Measurements from ENCODE around the gene SIRT5.

The SIRT5 gene

DNA sequence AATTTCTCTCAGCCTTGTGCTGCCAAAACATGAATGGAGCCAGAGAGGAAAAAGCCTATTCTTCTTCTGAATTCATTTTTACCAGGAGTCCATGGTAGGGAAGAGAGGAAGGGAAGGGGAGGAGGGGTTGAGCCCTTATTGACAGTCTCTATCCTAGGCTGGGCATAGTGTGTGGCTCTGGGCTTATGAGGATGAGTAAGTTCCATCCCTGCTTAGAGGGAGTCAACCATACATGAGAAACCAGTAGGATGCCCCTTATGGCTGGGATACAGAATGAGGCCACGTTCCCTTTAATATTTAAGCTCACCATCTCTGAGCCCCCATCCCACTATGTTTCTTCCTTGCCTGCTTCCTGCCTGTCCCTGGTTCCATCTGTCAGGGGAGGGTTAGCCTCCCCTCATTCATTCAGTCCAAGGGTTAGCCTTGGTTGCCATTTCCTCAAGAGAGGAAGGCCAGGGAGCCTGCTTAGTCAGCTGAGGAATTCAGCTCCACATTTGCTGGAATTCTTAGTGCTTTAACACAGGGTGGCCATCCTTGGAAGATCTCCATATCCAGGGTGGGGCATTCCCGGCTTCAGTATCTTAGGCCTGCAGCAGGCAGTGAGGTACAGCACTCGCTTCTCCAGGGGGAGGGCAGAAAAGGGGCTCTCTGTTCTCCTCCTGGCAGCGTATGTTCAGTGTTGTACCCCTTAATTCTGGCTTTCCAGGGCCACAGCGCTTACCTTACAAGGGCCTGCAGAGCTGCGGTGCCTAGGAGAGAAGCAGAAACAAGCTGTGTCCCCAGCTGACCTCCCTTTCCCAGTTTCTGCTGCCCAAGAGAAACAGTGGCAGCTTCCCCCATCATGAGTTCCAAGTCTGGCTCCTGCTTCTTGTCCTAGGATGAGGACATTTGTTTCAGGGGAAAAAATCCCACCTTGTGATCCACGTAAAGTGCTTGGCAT is 12.5 kb downstream of the SIRT5 start:
- no peak for DNase-seq (ENCODE audit: low spot score)

DNA sequence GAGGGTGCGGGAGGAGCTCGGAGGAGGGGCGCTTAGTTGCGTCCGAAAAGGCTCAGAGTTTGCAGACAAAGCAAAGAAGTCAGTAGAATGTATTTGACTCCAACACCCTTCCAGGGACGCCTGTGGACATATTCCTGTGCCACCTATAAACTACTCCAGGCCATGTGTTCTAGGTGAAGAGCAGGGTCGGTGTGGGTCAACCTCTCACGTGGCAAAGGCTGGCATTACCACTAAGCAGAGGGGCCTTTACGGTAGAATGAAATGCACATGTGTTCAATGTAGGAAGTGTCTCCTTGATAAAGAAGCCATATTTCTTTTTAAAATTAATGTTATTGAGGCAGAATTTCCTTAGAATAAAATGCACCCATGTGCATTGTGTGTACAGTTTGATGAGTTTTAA is 15.4 kb downstream of the SIRT5 start:
- DNase-seq (ENCODE audit: low spot score) = no peak

DNA sequence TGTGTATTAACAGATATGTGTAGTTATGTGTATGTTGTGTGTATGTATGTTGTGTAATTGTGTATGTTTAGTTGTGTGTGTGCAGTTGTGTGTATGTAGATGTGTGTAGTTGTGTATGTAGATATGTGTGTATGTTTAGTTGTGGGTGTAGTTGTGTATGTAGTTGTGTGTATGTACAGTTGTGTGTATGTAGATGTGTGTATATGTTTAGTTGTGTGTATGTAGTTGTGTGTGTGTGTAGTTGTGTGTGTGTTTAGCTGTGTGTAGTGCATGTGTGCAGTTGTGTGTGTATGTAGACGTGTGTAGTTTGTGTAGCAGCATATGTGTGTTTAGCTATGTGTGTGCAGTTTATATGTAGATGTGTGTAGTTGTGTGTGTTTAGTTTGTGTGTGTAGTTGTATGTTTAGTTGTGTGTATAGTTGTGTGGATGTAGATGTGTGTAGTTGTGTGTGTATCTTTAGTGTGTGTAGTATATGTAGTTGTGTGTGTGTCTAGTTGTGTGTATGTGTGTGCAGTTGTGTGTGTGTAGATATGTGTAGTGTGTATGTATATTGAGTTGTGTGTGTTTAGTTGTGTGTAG is 16.3 kb downstream of the SIRT5 start:
- no peak for DNase-seq (ENCODE audit: low spot score)

DNA sequence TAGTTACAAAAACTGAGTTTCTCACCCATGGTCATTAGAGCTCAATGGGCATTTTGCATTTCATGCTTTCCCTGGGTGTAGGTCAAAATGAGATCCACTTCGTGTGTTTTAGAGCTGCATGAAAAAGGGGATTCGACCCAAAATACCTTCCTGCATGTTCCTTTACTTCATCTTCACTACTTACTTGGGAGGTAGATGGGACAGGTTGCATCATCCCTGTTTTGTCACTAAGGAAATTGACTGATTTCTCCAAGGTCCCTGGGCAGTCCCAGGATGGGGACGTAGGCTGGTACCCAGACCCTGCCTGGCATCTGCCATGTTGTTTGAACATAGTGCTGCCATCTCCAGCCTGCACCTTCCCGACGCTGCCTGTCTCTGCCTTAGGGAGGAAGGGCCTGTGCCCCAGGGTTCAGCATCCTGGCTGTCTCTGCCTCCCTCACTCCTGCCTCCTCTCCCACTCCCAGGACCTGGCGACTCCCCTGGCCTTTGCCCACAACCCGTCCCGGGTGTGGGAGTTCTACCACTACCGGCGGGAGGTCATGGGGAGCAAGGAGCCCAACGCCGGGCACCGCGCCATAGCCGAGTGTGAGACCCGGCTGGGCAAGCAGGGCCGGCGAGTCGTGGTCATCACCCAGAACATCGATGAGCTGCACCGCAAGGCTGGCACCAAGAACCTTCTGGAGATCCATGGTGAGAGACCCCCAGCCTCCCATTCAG is 17.0 kb downstream of the SIRT5 start:
- no peak for DNase-seq (ENCODE audit: low spot score)

DNA sequence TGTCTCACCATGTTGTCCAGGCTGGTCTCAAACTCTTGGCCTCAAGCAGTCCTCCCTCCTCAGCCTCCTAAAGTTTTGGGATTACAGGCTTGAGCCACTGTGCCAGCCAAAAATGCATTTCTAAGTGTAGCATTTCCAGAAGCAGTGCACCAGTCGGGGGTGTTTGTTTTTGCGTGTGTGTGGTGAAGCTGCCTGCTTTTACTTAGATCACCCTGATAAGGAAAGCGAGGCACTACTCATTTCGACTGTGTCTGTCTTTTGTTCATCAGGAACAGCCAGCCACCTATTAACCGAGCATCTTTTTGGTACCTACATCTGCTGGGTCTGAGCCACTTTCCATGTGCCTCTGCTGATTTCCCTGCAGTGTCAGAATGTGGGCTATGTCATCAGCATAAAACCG is 18.7 kb downstream of the SIRT5 start:
- peak; percentile 74 for DNase-seq (ENCODE audit: low spot score)

DNA sequence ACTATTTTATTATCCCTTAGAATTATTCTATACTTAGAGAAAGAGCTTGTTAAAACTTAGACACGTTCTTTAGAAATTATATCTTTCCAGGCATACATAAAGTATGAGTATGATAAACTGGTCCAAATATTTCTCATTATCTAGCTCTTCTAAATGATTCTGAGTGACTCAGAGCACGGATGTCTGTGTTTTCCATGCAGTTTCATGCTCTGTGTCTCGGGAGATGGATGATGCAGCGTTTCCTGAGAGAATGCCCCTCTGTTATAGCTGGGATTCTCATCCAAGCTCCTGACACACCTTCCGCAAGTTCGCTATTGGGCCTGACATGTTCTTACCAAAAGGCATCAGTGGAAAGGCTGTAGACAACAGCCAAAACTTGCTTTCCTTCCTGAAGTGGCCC is 19.3 kb downstream of the SIRT5 start:
- no peak for DNase-seq (ENCODE audit: low spot score)

DNA sequence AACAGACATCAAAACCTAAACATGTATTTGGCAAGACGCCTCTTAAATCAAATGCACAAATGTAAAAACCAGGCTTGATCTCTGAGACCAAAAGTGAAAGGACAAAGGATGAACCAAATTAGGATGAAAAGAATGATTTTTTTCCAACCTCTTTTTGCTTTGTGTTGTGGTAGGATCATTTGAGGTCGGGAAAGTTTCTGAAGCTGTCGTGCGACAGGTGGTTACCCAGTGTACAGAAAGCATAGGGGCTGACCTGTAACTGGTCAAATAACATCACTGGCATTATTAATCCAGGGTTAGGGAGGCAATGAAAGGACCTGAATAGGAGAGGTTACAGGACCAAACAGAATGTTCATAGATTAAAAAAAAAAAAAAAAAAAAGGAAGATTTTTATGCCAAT is 22.7 kb downstream of the SIRT5 start:
- DNase-seq (ENCODE audit: low spot score) = no peak

DNA sequence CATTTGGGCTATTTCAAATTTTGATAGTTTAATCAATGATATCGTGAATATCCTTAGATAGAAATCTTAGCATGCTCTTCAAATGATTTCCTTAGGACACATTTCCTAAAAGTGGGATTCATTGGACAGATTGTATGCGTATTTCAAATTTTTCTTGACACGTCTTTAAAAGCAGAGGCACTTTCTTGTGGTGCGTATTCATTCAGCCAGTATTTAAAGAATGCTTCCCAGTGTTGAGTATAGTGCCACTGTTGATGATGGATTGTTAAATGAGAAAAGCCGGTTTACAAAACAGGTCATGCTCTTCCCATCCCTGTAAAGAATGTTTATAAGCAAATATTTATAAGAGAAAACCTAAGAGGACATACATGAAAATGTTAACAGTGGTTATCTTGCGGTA is 25.6 kb downstream of the SIRT5 start:
- no peak for DNase-seq (ENCODE audit: low spot score)

DNA sequence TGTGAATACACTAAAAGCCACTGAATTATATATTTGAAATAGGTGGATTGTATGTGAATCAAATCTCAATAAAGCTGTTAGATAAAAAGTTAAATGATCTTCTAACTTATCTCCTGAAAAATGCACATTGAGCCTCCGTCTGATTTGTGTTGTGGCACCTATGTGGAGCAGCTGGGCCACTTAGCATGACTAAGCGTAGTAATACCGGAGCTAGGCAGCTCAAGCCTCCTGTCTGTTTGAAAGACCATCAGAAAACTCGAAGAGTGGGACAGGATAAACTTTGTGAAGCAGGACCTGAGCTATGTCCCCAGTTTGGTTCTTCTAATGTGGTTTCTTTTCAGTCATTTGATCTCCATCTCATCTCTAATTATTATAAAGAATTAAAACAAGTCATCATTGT is 29.7 kb downstream of the SIRT5 start:
- DNase-seq (ENCODE audit: low spot score) = no peak

DNA sequence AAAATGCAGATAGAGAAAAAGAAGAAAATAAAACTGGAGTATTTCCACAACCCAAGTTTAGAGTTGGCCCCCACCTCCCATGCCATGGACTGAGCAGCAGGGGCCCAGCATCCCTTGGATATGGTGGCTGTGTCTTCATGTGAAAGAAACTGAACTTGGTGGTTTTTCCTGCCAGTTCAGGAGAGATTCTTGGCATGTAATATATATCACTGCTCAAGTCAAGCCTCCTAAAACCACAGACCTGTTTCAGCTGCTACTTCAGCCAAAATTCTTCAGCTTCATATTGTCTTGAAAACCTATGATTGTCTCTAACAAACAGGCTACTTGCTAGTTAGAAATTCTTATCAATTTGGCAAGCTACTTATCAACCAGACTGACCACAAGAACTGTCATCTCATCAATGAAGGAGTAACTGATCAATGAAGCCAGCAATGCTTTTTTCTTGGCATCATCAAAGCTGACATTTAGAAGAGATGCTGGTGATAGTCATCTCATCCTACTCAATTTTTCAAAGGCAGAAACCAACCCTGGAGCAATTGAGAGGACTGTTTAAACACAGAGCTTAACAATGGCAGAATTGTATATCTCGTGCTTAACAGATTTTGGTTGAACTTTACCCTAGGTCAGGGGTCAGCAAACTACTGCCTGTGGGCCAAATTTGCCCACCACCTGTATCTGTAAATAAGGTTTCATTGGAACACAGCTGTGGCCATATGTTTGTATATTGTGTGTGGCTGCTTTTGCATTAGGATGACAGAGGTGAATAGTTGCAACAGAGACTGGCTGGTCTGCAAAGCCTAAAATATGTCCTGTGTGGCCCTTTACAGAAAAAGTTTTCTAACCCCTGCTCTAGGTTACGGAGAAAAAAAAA is 30.4 kb downstream of the SIRT5 start:
- no peak for DNase-seq (ENCODE audit: low spot score)

DNA sequence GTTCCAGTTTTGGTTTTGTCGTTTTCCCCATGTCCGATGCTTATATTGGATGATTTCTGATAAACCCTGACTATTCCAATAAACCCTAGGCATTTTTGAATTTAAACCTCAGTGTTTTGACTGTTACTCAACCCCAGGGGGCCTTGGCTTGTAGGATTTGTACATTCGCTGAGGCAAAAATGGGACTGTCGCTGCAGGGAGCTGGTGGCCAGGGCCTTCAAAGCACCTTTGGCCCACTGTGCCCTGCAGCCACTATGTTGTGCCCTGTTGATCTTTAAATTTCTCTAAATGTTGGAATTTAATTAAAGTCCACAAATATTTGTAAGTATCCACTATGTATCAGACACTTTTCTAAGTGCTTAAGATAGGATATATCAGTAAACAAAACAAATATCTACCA is 31.2 kb downstream of the SIRT5 start:
- no peak for DNase-seq (ENCODE audit: low spot score)

DNA sequence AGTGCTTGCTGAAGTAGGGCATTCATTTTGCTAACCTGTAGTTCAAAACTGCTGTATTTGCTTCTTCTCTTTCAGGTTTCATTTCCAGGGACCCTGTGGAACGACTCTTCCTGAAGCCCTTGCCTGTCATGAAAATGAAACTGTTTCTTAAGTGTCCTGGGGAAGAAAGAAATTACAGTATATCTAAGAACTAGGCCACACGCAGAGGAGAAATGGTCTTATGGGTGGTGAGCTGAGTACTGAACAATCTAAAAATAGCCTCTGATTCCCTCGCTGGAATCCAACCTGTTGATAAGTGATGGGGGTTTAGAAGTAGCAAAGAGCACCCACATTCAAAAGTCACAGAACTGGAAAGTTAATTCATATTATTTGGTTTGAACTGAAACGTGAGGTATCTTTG is 37.3 kb downstream of the SIRT5 start:
- DNase-seq (ENCODE audit: low spot score) = no peak

DNA sequence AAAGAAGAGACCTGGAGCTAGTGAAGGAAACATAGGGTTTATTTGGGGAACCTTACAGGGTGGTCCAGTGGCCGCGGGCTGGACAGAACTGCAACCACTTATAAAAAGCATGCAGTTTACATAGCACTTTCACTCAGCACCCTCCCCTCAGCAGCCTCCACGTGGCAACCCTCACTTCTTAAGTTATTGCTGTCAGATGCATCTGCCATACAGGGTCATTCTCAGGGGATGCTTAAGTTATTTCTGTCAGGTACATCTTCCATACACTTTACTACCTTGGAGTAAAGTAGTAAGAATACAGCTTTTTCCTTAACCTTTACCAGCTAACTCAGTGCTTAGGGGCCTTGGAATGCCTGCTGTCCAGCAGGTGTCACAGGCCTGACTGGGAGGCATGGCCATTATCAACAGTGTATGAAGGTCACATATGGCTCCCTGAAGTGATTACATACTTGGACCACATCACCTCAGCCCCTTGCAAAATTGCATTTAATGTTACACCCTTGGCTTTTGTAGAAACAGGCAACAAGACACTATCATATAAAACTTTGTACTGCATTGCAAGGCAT is 38.7 kb downstream of the SIRT5 start:
- DNase-seq (ENCODE audit: low spot score) = no peak

DNA sequence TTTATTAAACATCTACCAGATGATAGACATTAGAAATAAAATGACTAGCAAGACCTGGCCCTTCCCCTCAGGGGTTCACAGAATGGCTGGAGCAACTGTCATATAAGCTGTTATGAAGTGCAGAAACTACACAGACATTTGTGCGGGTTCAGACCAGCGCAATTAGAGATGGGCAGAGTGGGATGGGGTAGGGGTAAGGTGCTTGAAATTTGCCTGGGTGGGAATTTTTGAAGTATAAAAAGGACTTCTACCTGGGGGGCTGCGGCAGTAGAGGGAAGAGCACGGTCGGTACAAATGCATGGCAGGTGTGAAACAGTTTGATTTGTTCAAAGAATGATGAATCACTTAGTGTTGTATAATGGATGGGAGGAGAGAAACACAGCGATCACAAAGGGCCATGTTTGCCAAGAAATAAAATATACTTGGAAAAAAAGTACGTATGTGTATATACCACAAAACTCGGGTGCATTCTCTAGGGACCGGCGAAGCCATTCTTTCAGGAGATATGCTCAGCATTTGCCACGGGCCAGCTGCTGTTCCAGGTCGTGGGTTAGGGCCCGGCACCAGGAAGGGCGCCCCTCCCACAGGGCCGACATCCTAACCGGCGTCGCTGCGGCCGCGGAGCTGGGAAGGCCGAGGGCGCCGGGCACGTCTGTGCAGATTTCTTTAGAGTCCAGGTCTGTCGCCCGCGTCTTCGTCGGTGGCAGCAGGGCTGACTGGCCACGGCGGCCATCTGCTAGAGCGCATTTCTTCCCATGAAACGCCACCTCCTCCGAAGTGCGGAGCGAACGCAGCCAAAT is 39.9 kb downstream of the SIRT5 start:
- DNase-seq (ENCODE audit: low spot score) = peak; percentile 70

DNA sequence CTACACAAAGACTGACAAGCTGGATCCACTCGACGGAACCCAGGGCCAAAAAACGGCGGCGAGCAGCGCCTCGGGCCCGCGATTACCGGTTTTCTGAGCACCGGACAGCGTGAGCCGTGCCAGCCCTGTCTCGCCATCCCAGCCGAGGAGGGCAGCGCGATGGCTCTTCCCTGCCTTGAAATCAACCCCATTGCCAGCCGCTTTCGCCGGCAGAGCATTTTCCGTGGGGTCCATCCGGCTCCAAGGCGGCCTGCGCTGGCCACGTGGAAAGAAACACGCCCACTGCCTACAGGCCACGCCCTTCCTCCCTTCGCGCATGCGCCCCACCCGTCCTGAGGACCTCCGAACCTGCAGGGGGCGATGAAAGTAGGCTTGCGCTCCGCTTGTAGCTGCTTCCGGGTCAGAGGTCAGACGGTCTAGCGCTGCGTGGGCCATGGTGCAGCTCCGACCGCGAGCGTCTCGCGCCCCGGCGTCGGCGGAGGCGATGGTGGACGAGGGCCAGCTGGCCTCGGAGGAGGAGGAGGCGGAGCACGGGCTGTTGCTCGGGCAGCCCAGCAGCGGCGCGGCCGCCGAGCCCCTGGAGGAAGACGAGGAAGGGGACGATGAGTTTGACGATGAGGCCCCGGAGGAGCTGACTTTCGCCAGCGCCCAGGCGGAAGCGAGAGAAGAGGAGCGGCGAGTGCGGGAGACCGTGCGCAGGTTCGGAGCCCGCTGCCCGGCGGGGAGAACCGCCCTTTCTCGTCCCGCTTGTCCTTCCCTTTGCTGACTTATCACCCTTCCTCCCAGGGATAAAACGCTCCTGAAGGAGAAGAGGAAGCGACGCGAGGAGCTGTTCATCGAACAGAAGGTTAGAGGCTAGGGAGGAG is 40.8 kb downstream of the SIRT5 start, which contains the start of gene NOL7:
Gene NOL7 (plus strand): TSS at position 410 of the 866 bp plus-strand sequence. CDS start 24 bp downstream, at position 434.
- DNase-seq (ENCODE audit: low spot score) = peak; percentile 98

DNA sequence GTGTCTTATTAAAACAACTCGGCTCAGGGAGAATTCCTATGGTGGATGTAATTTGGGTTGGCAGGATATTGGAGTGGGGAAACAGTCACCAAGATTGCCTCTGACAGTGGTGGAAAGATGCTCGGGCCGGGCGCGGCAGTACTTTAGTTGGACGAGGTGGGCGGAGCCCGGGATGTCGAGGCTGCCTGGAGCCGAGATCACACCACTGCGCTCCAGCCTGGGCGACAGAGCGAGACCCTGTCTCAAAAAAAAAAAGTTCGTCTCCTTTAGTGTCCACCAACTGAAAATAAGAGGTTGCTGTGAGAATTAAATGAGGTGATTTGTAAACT is 41.4 kb downstream of the SIRT5 start:
- no peak for DNase-seq (ENCODE audit: low spot score)

DNA sequence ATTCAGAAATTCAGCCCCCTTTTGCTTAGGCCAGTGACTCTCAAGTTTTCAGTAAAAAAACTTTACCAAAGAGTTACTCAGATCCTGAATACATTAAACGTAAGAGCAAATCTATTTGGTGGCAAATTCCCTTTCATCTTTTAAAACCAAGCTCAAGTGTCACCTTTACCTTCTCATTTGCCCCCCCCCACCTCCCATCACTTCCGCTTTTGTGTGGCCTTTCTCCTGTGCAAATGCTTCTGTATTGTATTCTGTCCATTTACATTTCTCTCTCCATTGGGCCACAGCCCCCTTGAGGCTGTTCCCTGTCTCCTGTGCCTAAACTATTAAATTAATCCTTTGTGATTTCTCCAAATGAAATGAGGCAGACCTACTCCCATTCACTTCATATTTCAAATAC is 42.7 kb downstream of the SIRT5 start:
- DNase-seq (ENCODE audit: low spot score) = no peak

DNA sequence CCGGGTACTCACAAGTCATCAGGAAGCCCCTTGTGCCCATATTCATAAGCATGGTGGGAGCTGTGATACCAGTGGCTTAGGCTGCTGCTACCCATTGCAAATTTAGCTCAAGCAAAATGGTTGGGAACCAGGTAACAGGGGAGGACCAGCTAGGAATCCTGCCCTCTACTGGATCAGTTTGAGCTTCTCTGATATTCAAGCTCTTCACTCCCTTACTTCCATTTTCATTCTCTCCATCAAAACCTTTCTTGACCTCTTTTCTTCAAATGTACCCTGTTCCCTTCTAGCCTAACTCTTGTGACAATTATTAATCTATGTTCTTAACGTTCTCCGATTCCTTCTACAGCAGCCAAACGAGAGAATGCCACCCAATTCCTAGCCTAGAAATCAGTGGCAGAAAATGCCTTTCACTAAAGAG is 50.5 kb downstream of the SIRT5 start:
- DNase-seq (ENCODE audit: low spot score) = peak; percentile 14

DNA sequence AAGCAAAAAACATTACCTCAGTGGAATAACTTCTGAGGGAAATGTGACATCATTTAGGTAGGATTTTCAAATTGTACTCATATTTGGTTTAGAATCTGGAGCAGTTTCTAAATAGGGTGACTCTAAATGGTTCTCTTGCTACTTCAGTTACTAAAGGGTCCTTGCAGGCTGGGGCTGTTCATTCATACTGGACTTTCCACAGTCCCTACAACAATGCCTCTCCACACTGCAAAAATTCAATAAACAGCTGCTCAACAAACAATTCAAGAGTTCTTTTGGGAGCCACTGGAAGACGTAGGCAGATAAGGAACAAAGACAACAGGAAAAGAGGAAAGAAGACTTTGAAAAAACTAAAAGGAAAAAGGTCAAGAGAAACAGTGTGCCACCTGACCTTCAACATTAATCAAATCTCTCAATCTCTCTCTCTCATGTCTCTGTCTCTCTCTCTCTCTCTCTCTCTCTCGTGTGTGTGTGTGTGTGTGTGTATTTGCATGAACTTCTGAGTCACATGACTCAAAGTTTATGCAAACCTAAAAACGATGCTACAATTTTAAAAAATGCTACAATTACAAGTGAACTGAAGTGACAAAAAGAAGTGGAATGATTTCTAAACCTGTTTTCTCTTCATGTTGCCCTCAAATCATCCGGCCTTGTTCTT is 55.2 kb downstream of the SIRT5 start:
- no peak for DNase-seq (ENCODE audit: low spot score)
